SK-N-SH (cell line): ENCODE data around the gene SPA17. TPM values are rescaled to one million over a fixed set of nuclear protein-coding genes. Genes with fewer than 3 reads are reported as not detected.

Experiments
- CTCF ChIA-PET: fragments of 300-600, 350-600 bp; formaldehyde crosslinking; extraction: SDS; loops from one replicate; lab custom pipeline; 2021; lab: Yijun Ruan, JAX
- POLR2A ChIA-PET: fragments of 350-600 bp; sonication (Branson Sonifier 250); formaldehyde crosslinking; extraction: SDS; loops from one replicate; lab custom pipeline; 2020; ENCODE audit warnings: antibody characterized with exemption, inconsistent platforms; lab: Yijun Ruan, JAX
- DNase-seq: peaks from one replicate; pipeline ENCODE4 v3.0.0; 2012
- H2AFZ ChIP-seq: fragments of 200-600 bp; sonication (generic); 2 replicates; pipeline ENCODE4 v1.8.1; 2016; ENCODE audit warnings: antibody characterized with exemption, mild to moderate bottlenecking, low read depth
- H3F3A ChIP-seq: fragments of 200-600 bp; sonication (generic); replicated peaks from 2 replicates; pipeline ENCODE3; 2016; ENCODE audit warnings: antibody characterized with exemption, mild to moderate bottlenecking; ENCODE audit not compliant: insufficient read depth
- H3K27ac ChIP-seq, 2 experiments: fragments of 200-500 bp in 1 of 2; fragments of 200-600 bp in 1 of 2; sonication (Bioruptor generic) in 1 of 2; sonication (generic), shearing (Covaris generic) in 1 of 2; 2 replicates each; pipeline versions ENCODE4 v1.5.1 to v1.6.1; 2014 to 2016; ENCODE audit warnings: low read depth in 2 of 2, inconsistent platforms in 1 of 2, low read length in 1 of 2, mild to moderate bottlenecking in 1 of 2, mixed read lengths in 1 of 2
- H3K27me3 ChIP-seq: fragments of 200-600 bp; sonication (generic), shearing (Covaris generic); 2 replicates; pipeline ENCODE4 v1.6.1; 2016; ENCODE audit warnings: mixed run types; ENCODE audit not compliant: insufficient read depth
- H3K36me3 ChIP-seq, 2 experiments: fragments of 200-500 bp in 1 of 2; fragments of 200-600 bp in 1 of 2; sonication (Bioruptor generic) in 1 of 2; sonication (generic) in 1 of 2; replicated peaks in 1 of 2; 2 replicates each; pipeline versions ENCODE3 to v1.5.1; 2014 to 2016; ENCODE audit warnings: low read length in 1 of 2, mild to moderate bottlenecking in 1 of 2; ENCODE audit not compliant: insufficient read depth in 2 of 2, control insufficient read depth in 1 of 2
- H3K4me1 ChIP-seq, 2 experiments: fragments of 200-500 bp in 1 of 2; fragments of 200-600 bp in 1 of 2; sonication (Bioruptor generic) in 1 of 2; sonication (generic), shearing (Covaris generic) in 1 of 2; 2 replicates each; pipeline versions ENCODE4 v1.5.1 to v1.6.1; 2014 to 2016; ENCODE audit warnings: low read depth in 1 of 2, low read length in 1 of 2, mixed run types in 1 of 2; ENCODE audit not compliant: insufficient read depth in 2 of 2, control insufficient read depth in 1 of 2
- H3K4me2 ChIP-seq: fragments of 200-600 bp; sonication (generic), shearing (Covaris generic); 2 replicates; pipeline ENCODE4 v1.6.1; 2017; ENCODE audit warnings: mixed run types
- H3K4me3 ChIP-seq, 2 experiments: fragments of 200-500 bp in 1 of 2; fragments of 200-600 bp in 1 of 2; sonication (Bioruptor generic) in 1 of 2; sonication (generic), shearing (Covaris generic) in 1 of 2; 2 replicates each; pipeline versions ENCODE4 v1.5.1 to v1.8.1; 2014 to 2016; ENCODE audit warnings: low read depth in 2 of 2, inconsistent platforms in 1 of 2, low read length in 1 of 2, mild to moderate bottlenecking in 1 of 2, mixed read lengths in 1 of 2, moderate library complexity in 1 of 2
- H3K79me2 ChIP-seq: fragments of 200-600 bp; sonication (generic); 2 replicates; pipeline ENCODE4 v1.8.1; 2017; ENCODE audit warnings: mild to moderate bottlenecking; ENCODE audit not compliant: insufficient read depth
- H3K9ac ChIP-seq: fragments of 200-600 bp; sonication (generic); 2 replicates; pipeline ENCODE4 v1.6.1; 2017; ENCODE audit warnings: mixed run types
- H3K9me2 ChIP-seq: fragments of 200-600 bp; sonication (generic); 2 replicates; pipeline ENCODE4 v1.6.1; 2017; ENCODE audit warnings: mixed run types
- H3K9me3 ChIP-seq: fragments of 200-600 bp; sonication (generic); 2 replicates; pipeline ENCODE4 v1.6.1; 2017; ENCODE audit warnings: mixed run types, mild to moderate bottlenecking, moderate library complexity
- H4K20me1 ChIP-seq: fragments of 200-600 bp; sonication (generic); 2 replicates; pipeline ENCODE4 v1.6.1; 2017; ENCODE audit warnings: mild to moderate bottlenecking, mixed run types; ENCODE audit not compliant: insufficient read depth
- CHD2 ChIP-seq: fragments of 150-350 bp; IDR thresholded peaks from 2 replicates; pipeline ENCODE4 v1.6.1; 2018; ENCODE audit warnings: low read length; ENCODE audit not compliant: partially characterized antibody
- EP300 ChIP-seq, 2 experiments: IDR thresholded peaks; 2 replicates each; pipeline versions ENCODE4 v1.4.0 to v1.6.1; 2012; ENCODE audit warnings: borderline replicate concordance in 1 of 2, low read depth in 1 of 2, low read length in 1 of 2
- EZH2phosphoT487 ChIP-seq: fragments of 200-600 bp; sonication (generic); IDR thresholded peaks from 2 replicates; pipeline ENCODE4 v1.6.1; 2017; ENCODE audit warnings: low read depth, mixed run types, mild to moderate bottlenecking, antibody characterized with exemption, moderate library complexity, borderline replicate concordance
- FOXM1 ChIP-seq: IDR thresholded peaks from 2 replicates; pipeline ENCODE4 v1.4.0; 2012; ENCODE audit warnings: low read depth, mild to moderate bottlenecking
- GABPA ChIP-seq: IDR thresholded peaks from 2 replicates; pipeline ENCODE4 v1.4.0; 2012; ENCODE audit warnings: low read depth, mild to moderate bottlenecking
- GATA2 ChIP-seq: sonication (generic); formaldehyde crosslinking; IDR thresholded peaks from 2 replicates; pipeline ENCODE4 v1.5.0; 2020; ENCODE audit warnings: mild to moderate bottlenecking, missing genetic modification reagents
- MEF2A ChIP-seq: IDR thresholded peaks from 2 replicates; pipeline ENCODE4 v1.4.0; 2012; ENCODE audit warnings: low read depth, borderline replicate concordance
- NRF1 ChIP-seq: IDR thresholded peaks from 2 replicates; pipeline ENCODE4 v1.6.1; 2012; ENCODE audit warnings: low read depth, mild to moderate bottlenecking, low read length
- POLR2AphosphoS5 ChIP-seq: IDR thresholded peaks from 2 replicates; pipeline ENCODE4 v1.6.1; 2012; ENCODE audit warnings: low read depth, low read length
- RAD21 ChIP-seq: IDR thresholded peaks from 2 replicates; pipeline ENCODE4 v1.6.1; 2012; ENCODE audit warnings: mild to moderate bottlenecking, low read length
- TEAD4 ChIP-seq: IDR thresholded peaks from 2 replicates; pipeline ENCODE4 v1.4.0; 2012; ENCODE audit warnings: mild to moderate bottlenecking, borderline replicate concordance; ENCODE audit not compliant: insufficient read depth
- WGBS: methylation state at CpG from one replicate; pipeline ENCODE4 v1.1.6; 2017; ENCODE audit warnings: low lambda C conversion rate; 5-methylcytosine and 5-hydroxymethylcytosine counted together
- polyA plus RNA-seq, 3 experiments: library from polyadenylated mRNA; depleted of rRNA; stranded (reverse); fragments of >200 nt; gene quantifications; 2 replicates each; pipeline ENCODE4 v1.2.3, GENCODE V29; 2012
- TF ChIP-seq, protein P1 (sequence below): fragments of 150-350 bp; IDR thresholded peaks from 2 replicates; pipeline ENCODE4 v1.6.1; 2016; ENCODE audit warnings: mild to moderate bottlenecking, low read depth, low read length
- TF ChIP-seq, protein P2 (sequence below): fragments of 150-350 bp; IDR thresholded peaks from 2 replicates; pipeline ENCODE4 v1.6.1; 2017; ENCODE audit warnings: antibody characterized with exemption, low read length, low read depth, borderline replicate concordance
- TF ChIP-seq, protein P3 (sequence below): IDR thresholded peaks from 2 replicates; pipeline ENCODE4 v1.4.0; 2012; ENCODE audit warnings: low read depth
- TF ChIP-seq, protein P4 (sequence below): IDR thresholded peaks from 2 replicates; pipeline ENCODE4 v1.4.0; 2012; ENCODE audit warnings: low read depth, borderline replicate concordance

Gene SPA17
- polyA plus RNA-seq, 1 of the 3 experiments (the other 2 are of a cell fraction): 7.7 TPM

DNA sequence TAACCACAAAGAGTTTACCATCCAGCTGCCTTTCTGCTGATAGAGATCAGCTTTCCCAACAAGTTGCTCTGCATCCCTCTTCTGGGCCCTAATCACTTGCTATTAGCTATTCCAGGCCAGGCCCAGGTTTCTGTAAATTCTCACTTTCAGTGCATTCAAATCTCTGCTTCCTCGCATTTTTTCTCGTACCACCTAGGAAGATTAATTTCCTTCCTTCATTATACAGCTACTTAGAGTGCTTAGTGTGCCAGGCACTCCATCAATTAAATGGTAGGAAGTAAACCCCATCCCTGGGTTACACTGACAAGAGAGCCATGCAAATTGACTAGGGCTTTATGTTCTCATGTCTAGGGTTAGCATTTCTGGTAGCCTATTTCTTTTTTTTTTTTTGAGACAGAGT, 9.8 kb upstream of the SPA17 start:
- H3K9me2 ChIP-seq: no peaks in the 10 kb centered on the region
- TF ChIP-seq, protein P1, sequence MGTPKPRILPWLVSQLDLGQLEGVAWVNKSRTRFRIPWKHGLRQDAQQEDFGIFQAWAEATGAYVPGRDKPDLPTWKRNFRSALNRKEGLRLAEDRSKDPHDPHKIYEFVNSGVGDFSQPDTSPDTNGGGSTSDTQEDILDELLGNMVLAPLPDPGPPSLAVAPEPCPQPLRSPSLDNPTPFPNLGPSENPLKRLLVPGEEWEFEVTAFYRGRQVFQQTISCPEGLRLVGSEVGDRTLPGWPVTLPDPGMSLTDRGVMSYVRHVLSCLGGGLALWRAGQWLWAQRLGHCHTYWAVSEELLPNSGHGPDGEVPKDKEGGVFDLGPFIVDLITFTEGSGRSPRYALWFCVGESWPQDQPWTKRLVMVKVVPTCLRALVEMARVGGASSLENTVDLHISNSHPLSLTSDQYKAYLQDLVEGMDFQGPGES: no peak
- TF ChIP-seq NRF1 (no peak), EZH2phosphoT487 (no peak), RAD21 (no peak), TEAD4 (no peak), GATA2 (no peak), POLR2AphosphoS5 (no peak)

DNA sequence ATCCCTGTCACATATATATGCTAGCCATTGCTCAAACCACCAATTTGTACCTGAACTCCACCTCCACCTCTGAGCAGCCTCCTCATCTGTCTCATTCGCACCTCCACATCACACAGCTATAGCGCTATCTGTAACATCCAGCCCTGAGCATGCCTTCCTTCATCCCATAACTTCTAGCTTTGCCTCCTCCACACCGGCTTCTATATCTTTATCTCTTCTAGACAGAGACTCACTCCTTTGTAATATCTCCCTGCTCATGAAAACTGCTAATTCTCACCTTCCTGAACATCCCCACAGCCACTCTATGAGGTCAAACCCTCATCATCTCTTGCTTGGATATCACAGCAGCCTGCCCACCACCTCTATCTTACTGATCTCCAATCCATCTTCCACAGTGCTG, 6.1 kb upstream of the SPA17 start:
- ChIA-PET CTCF (interaction anchor here (1.4 kb wide), 1 partner anchor 170 kb away, joined by 4 read pairs; no protein-coding TSS in a partner anchor), POLR2A (no interaction called here)
- H3K27me3 ChIP-seq: no peaks in the 10 kb centered on the region
- no peaks in the 10 kb centered on the region for H4K20me1 ChIP-seq
- H3K36me3 ChIP-seq: peaks cover 2 to 8% of the 10 kb centered on the region in 2 experiments
- no peaks in the 10 kb centered on the region for H3K9me2 ChIP-seq
- H3K27ac ChIP-seq: no peak overlapping the region
- peaks cover 4% of the 10 kb centered on the region for H3F3A ChIP-seq
- no peaks in the 10 kb centered on the region for H3K79me2 ChIP-seq
- no peak overlapping the region for H3K4me2 ChIP-seq
- no peak for DNase-seq
- H3K4me1 ChIP-seq: peaks cover 0 to under 1% of the 10 kb centered on the region in 2 experiments; a peak in 1 of 4 replicates
- H2AFZ ChIP-seq: no peak overlapping the region
- no peaks in the 10 kb centered on the region for H3K9me3 ChIP-seq
- TF ChIP-seq, protein P2, sequence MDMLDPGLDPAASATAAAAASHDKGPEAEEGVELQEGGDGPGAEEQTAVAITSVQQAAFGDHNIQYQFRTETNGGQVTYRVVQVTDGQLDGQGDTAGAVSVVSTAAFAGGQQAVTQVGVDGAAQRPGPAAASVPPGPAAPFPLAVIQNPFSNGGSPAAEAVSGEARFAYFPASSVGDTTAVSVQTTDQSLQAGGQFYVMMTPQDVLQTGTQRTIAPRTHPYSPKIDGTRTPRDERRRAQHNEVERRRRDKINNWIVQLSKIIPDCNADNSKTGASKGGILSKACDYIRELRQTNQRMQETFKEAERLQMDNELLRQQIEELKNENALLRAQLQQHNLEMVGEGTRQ: no peak
- TF ChIP-seq EP300 (IDR thresholded peaks at IDR 0.05; ENCODE audit: borderline replicate concordance in 1 of 2, low read depth in 1 of 2, low read length in 1 of 2): no peak
- TF ChIP-seq, protein P1: no peak
- TF ChIP-seq, protein P3, sequence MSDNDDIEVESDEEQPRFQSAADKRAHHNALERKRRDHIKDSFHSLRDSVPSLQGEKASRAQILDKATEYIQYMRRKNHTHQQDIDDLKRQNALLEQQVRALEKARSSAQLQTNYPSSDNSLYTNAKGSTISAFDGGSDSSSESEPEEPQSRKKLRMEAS: no peak
- TF ChIP-seq FOXM1: no peak
- TF ChIP-seq POLR2AphosphoS5: no peak
- TF ChIP-seq, protein P4, sequence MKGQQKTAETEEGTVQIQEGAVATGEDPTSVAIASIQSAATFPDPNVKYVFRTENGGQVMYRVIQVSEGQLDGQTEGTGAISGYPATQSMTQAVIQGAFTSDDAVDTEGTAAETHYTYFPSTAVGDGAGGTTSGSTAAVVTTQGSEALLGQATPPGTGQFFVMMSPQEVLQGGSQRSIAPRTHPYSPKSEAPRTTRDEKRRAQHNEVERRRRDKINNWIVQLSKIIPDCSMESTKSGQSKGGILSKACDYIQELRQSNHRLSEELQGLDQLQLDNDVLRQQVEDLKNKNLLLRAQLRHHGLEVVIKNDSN: no peak
- TF ChIP-seq MEF2A: no peak
- no peak for TF ChIP-seq TEAD4
- TF ChIP-seq GABPA: no peak
- TF ChIP-seq CHD2: no peak
- WGBS: 89% methylated on average over 3 of the region's 3 CpGs
- H3K4me3 ChIP-seq: no peak overlapping the region
- no peak overlapping the region for H3K9ac ChIP-seq

More for the DNA sequence above, 9.8 kb upstream of the SPA17 start:
- H3F3A ChIP-seq: no peaks in the 10 kb centered on the region
- no peaks in the 10 kb centered on the region for H3K9me3 ChIP-seq
- DNase-seq: no peak
- no peaks in the 10 kb centered on the region for H3K4me1 ChIP-seq
- H3K9ac ChIP-seq: no peak overlapping the region
- no peak overlapping the region for H3K4me3 ChIP-seq
- H2AFZ ChIP-seq: no peak overlapping the region
- H3K4me2 ChIP-seq: no peak overlapping the region
- no peaks in the 10 kb centered on the region for H3K79me2 ChIP-seq
- H4K20me1 ChIP-seq: no peaks in the 10 kb centered on the region
- H3K36me3 ChIP-seq: peaks cover 5 to 8% of the 10 kb centered on the region in 2 experiments
- ChIA-PET POLR2A (no interaction called here), CTCF (interaction anchor here (2.3 to 4.9 kb wide), 4 partner anchors 19 to 202 kb away, joined by 8 to 26 read pairs (median 16); partner anchors contain the start of gene ROBO3)
- H3K27me3 ChIP-seq: no peaks in the 10 kb centered on the region
- 91% methylated on average over 2 of the region's 2 CpGs for WGBS
- H3K27ac ChIP-seq: no peak overlapping the region
